GM12878 (cell line): Measurements from ENCODE around the gene CCNJL. TPM values are rescaled to one million over a fixed set of nuclear protein-coding genes. Genes with fewer than 3 reads are reported as not detected.

Source experiments
- ATAC-seq: fragments of 200-7000 bp; cut with Tn5 transposase; 3 replicates; pipeline ENCODE4 v1.9.1; 2020; ENCODE audit warnings: mild to moderate bottlenecking, moderate library complexity
- BruUV-seq: library from RNA; stranded (reverse); fragments of 400-500 nt; replicated peaks from 2 replicates; lab custom pipeline; 2021; lab: Mats Ljungman, UMichigan
- CTCF ChIA-PET: fragments of 300-600 bp; sonication (Branson Sonifier 250); formaldehyde crosslinking; extraction: SDS; loops from one replicate; lab custom pipeline; 2021; ENCODE audit warnings: inconsistent platforms; lab: Yijun Ruan, JAX
- POLR2A ChIA-PET: fragments of 350-600 bp; formaldehyde crosslinking; extraction: SDS; loops from one replicate; lab custom pipeline; 2021; ENCODE audit warnings: inconsistent platforms; lab: Charles Lee
- RAD21 ChIA-PET: fragments of 300-600 bp; sonication (Branson Sonifier 250); formaldehyde crosslinking; loops from one replicate; lab custom pipeline; 2023; ENCODE audit warnings: antibody characterized with exemption; ENCODE audit not compliant: unreplicated experiment; lab: Charles Lee
- SMC1A ChIA-PET: fragments of 300-600 bp; sonication (Branson Sonifier 250); formaldehyde crosslinking; loops from one replicate; lab custom pipeline; 2023; ENCODE audit not compliant: unreplicated experiment, uncharacterized antibody; lab: Charles Lee
- DNase-seq: peaks from one replicate; pipeline ENCODE4 v3.0.0-alpha.2; 2011; ENCODE audit warnings: low read depth, low spot score
- FAIRE-seq: peaks from 3 replicates; lab custom pipeline; 2011; peaks lifted over from hg19 to GRCh38; lab: Jason Lieb, UNC
- H2AFZ ChIP-seq: 2 replicates; pipeline ENCODE4 v1.6.0; 2011; ENCODE audit warnings: low read depth, low read length, control low read depth; ENCODE audit not compliant: control insufficient read depth
- H3K27ac ChIP-seq: 2 replicates; pipeline ENCODE4 v1.5.1; 2011; ENCODE audit warnings: control low read depth; ENCODE audit not compliant: control insufficient read depth, insufficient read depth
- H3K27me3 ChIP-seq, 2 experiments: replicated peaks in 1 of 2; 2 replicates each; pipeline versions ENCODE4 v1.6.0 to v1.6.1; 2011; ENCODE audit warnings: low read length in 1 of 2; ENCODE audit not compliant: control insufficient read depth in 2 of 2, insufficient read depth in 2 of 2
- H3K36me3 ChIP-seq, 2 experiments: 2 replicates each; pipeline ENCODE4 v1.5.1; 2011; ENCODE audit warnings: low read length in 1 of 2; ENCODE audit not compliant: control insufficient read depth in 2 of 2, insufficient read depth in 2 of 2
- H3K4me1 ChIP-seq: 2 replicates; pipeline ENCODE4 v1.6.1; 2011; ENCODE audit warnings: mild to moderate bottlenecking, low read length, moderate library complexity, mixed read lengths; ENCODE audit not compliant: control insufficient read depth, insufficient read depth
- H3K4me2 ChIP-seq: 2 replicates; pipeline ENCODE4 v1.6.0; 2011; ENCODE audit warnings: control low read depth; ENCODE audit not compliant: control insufficient read depth, insufficient read depth
- H3K4me3 ChIP-seq: fragments of 200-600 bp; sonication (generic); 2 replicates; pipeline ENCODE4 v1.5.1; 2016
- H3K79me2 ChIP-seq: 2 replicates; pipeline ENCODE4 v1.6.0; 2011; ENCODE audit warnings: low read length; ENCODE audit not compliant: control insufficient read depth, insufficient read depth
- H3K9ac ChIP-seq: 2 replicates; pipeline ENCODE4 v1.8.0; 2011; ENCODE audit warnings: low read length, control low read depth, mixed read lengths; ENCODE audit not compliant: control insufficient read depth, insufficient read depth
- H3K9me3 ChIP-seq: replicated peaks from 3 replicates; pipeline ENCODE4 v1.5.1; 2011; ENCODE audit warnings: mild to moderate bottlenecking, low read length; ENCODE audit not compliant: control insufficient read depth, insufficient read depth
- H4K20me1 ChIP-seq: 2 replicates; pipeline ENCODE4 v1.6.0; 2011; ENCODE audit not compliant: control insufficient read depth, insufficient read depth
- CBFB ChIP-seq: IDR thresholded peaks from 2 replicates; pipeline ENCODE4 v1.6.1; 2016; ENCODE audit warnings: antibody characterized with exemption, low read depth
- E2F4 ChIP-seq: IDR thresholded peaks from 2 replicates; pipeline ENCODE4 v1.6.1; 2012; ENCODE audit warnings: low read depth, low read length, improper control_type of control experiment
- EZH2 ChIP-seq: IDR thresholded peaks from 2 replicates; pipeline ENCODE4 v1.6.1; 2012; ENCODE audit warnings: low read depth, mild to moderate bottlenecking, control low read depth, inconsistent platforms, low read length, borderline replicate concordance; ENCODE audit not compliant: control insufficient read depth
- MEF2B ChIP-seq: fragments of 450-650 bp; IDR thresholded peaks from 2 replicates; pipeline ENCODE4 v1.6.1; 2018; ENCODE audit warnings: mild to moderate bottlenecking, moderate library complexity; ENCODE audit not compliant: partially characterized antibody, poor library complexity, severe bottlenecking
- MTA3 ChIP-seq: IDR thresholded peaks from 2 replicates; pipeline ENCODE4 v1.6.1; 2012; ENCODE audit warnings: low read length, inconsistent platforms, borderline replicate concordance
- MYB ChIP-seq: fragments of 150-350 bp; IDR thresholded peaks from 2 replicates; pipeline ENCODE4 v1.6.1; 2014; ENCODE audit warnings: mild to moderate bottlenecking, low read depth, low read length, borderline replicate concordance
- NFYB ChIP-seq: IDR thresholded peaks from 2 replicates; pipeline ENCODE4 v1.6.1; 2011; ENCODE audit warnings: low read depth, mild to moderate bottlenecking, low read length, improper control_type of control experiment, moderate library complexity; ENCODE audit not compliant: insufficient read depth
- PAX8 ChIP-seq: fragments of 450-650 bp; IDR thresholded peaks from 2 replicates; pipeline ENCODE4 v1.6.1; 2017; ENCODE audit warnings: mild to moderate bottlenecking, moderate library complexity
- PBX3 ChIP-seq: IDR thresholded peaks from 2 replicates; pipeline ENCODE4 v1.6.1; 2011; ENCODE audit warnings: mild to moderate bottlenecking, low read depth, low read length, moderate library complexity; ENCODE audit not compliant: insufficient replicate concordance
- RAD51 ChIP-seq: fragments of 450-650 bp; IDR thresholded peaks from 2 replicates; pipeline ENCODE4 v1.6.1; 2016; ENCODE audit warnings: moderate library complexity, mild to moderate bottlenecking, inconsistent platforms
- SKIL ChIP-seq: fragments of 450-650 bp; IDR thresholded peaks from 2 replicates; pipeline ENCODE4 v1.6.1; 2017; ENCODE audit warnings: mild to moderate bottlenecking, low read depth, inconsistent platforms; ENCODE audit not compliant: poor library complexity, severe bottlenecking
- SMAD5 ChIP-seq: IDR thresholded peaks from 2 replicates; pipeline ENCODE4 v1.6.1; 2016; ENCODE audit warnings: antibody characterized with exemption, low read depth
- SPI1 ChIP-seq: IDR thresholded peaks from 2 replicates; pipeline ENCODE4 v1.6.1; 2011; ENCODE audit warnings: low read depth, mild to moderate bottlenecking, low read length, moderate library complexity, borderline replicate concordance; ENCODE audit not compliant: insufficient read depth
- STAT3 ChIP-seq: IDR thresholded peaks from 2 replicates; pipeline ENCODE4 v1.6.1; 2011; ENCODE audit warnings: low read depth, low read length, improper control_type of control experiment
- TCF12 ChIP-seq: IDR thresholded peaks from 2 replicates; pipeline ENCODE4 v1.6.1; 2011; ENCODE audit warnings: low read depth, mild to moderate bottlenecking, low read length
- ZBTB40 ChIP-seq: fragments of 450-650 bp; IDR thresholded peaks from 2 replicates; pipeline ENCODE4 v1.6.1; 2016; ENCODE audit warnings: mild to moderate bottlenecking, moderate library complexity, borderline replicate concordance
- WGBS: methylation state at CpG from one replicate; pipeline ENCODE4 v1.1.6; 2016; ENCODE audit warnings: low lambda C conversion rate; ENCODE audit not compliant: insufficient replicate concordance, insufficient coverage; ENCODE audit errors: missing lambda C conversion rate; 5-methylcytosine and 5-hydroxymethylcytosine counted together
- in situ Hi-C: fragments of 300-500 bp; cut with MboI; formaldehyde crosslinking; loops from 9 replicates; pipeline ENCODE4 v1.14.3; 2018; ENCODE audit warnings: mixed read lengths
- intact Hi-C: fragments of 100-400 bp; cut with micrococcal nuclease; formaldehyde crosslinking; loops from one replicate; pipeline ENCODE4 v1.14.2; 2022; ENCODE audit not compliant: unreplicated experiment
- polyA plus RNA-seq, 11 experiments: library from polyadenylated mRNA; depleted of rRNA in 4 of 11; unstranded in 6 of 11; stranded (reverse) in 5 of 11; fragments of >200 nt; fragmentation: Nextera tagmentation in 4 of 11; fragmentation: Illumina TruSeq in 1 of 11; extraction: Ambion mirVana in 4 of 11; extraction: Trizol in 1 of 11; gene quantifications; 1 replicate in 1 of 11; 2 replicates in 10 of 11; pipeline versions ENCODE4 v1.2.1 to v1.2.3, GENCODE V29; 2011 to 2016; ENCODE audit warnings: inconsistent platforms in 2 of 11, missing spikeins in 2 of 11, low read depth in 1 of 11
- total RNA-seq, 4 experiments: library from RNA; depleted of rRNA in 3 of 4; stranded (reverse); fragments of >200 nt in 3 of 4; fragmentation: Illumina TruSeq in 1 of 4; extraction: Trizol in 1 of 4; gene quantifications; 2 replicates each; pipeline versions ENCODE4 v1.2.1 to v1.2.3, GENCODE V29; 2013 to 2021

Gene CCNJL
- total and polyA plus RNA-seq, 10 of the 15 experiments (the other 5 are each of a cell fraction or from before 2014, with no cell fraction given), result 0.09 to 0.20 (median 0.10) TPM; not detected in 7

GRCh38 chr5:160305319-160305718 is 7.0 kb downstream of the CCNJL start:
- Histone ChIP-seq H4K20me1 (no peaks in the 10 kb centered on the region), H3K9ac (no peak overlapping the region), H3K36me3 (no peaks in the 10 kb centered on the region), H3K27me3 (peaks cover 0 to 2% of the 10 kb centered on the region in 2 experiments; a peak in 3 of 4 replicates), H3K4me3 (no peak overlapping the region), H3K4me2 (no peak overlapping the region), H3K4me1 (no peaks in the 10 kb centered on the region), H2AFZ (no peak overlapping the region), H3K27ac (no peak overlapping the region), H3K9me3 (no peaks in the 10 kb centered on the region), H3K79me2 (no peaks in the 10 kb centered on the region)
- CTCF ChIA-PET, result no interaction called here
- SMC1A ChIA-PET, result interaction anchor here (0.6 to 0.9 kb wide), 2 partner anchors 9 to 281 kb away, joined by 3 read pairs; no protein-coding TSS in a partner anchor
- in situ Hi-C loops (no loop called here), intact Hi-C loops (no loop called here)
- WGBS, result 74% methylated on average over 10 of the region's 10 CpGs
- POLR2A ChIA-PET, result no interaction called here
- no peak for TF ChIP-seq NFYB
- TF ChIP-seq MTA3, result no peak
- no peak for TF ChIP-seq SMAD5
- TF ChIP-seq STAT3, result no peak
- TF ChIP-seq EZH2, result no peak
- TF ChIP-seq PBX3, result no peak
- no peak for TF ChIP-seq MEF2B
- TF ChIP-seq CBFB, result no peak
- TF ChIP-seq RAD51, result no peak
- no peak for TF ChIP-seq PAX8
- TF ChIP-seq TCF12, result no peak
- no peak for TF ChIP-seq SKIL
- TF ChIP-seq ZBTB40, result no peak
- no peak for TF ChIP-seq E2F4
- TF ChIP-seq SPI1, result no peak
- no peak for TF ChIP-seq MYB
- no TSS peak for BruUV-seq
- DNase-seq, result no peak
- RAD21 ChIA-PET, result no interaction called here
- FAIRE-seq, result no peak
- ATAC-seq, result no peak
